ENCODE data around the gene RAD9A. TPM values are rescaled to one million over a fixed set of nuclear protein-coding genes. Genes with fewer than 3 reads are reported as not detected.
"Not testable (repeated sequence)": the region's sequence is repeated elsewhere in the genome, so short reads cannot be mapped to it uniquely, and the experiment has no call there.

The RAD9A gene
- total RNA-seq, 2 experiments from 2014 or later: 28.8 to 30.0 TPM

GRCh38 chr11:67398661-67399563 is 7.1 kb downstream of the RAD9A start:
- H3K4me1 Mint-ChIP-seq: peaks cover 47% of the 10 kb centered on the region
- peak overlapping the region; percentile 33 for H3K4me3 Mint-ChIP-seq
- no peaks in the 10 kb centered on the region for H3K9me3 Mint-ChIP-seq (ENCODE audit: low read depth)

GRCh38 chr11:67400251-67400941 is 8.6 kb downstream of the RAD9A start:
- H3K4me3 Mint-ChIP-seq: peak overlapping the region; percentile 82
- DNase-seq (peak; percentile 37), ATAC-seq (no peak)
- no peaks in the 10 kb centered on the region for H3K27me3 Mint-ChIP-seq
- no peaks in the 10 kb centered on the region for H3K9me3 Mint-ChIP-seq (ENCODE audit: low read depth)
- peaks cover 45% of the 10 kb centered on the region for H3K36me3 Mint-ChIP-seq (ENCODE audit: low read depth)
- POLR2A ChIA-PET: interaction anchor here (1.5 to 1.8 kb wide), 3 partner anchors 9 to 105 kb away, joined by 3 to 9 read pairs (median 4); partner anchors contain the start of genes PITPNM1, PTPRCAP and RAD9A
- peaks cover 47% of the 10 kb centered on the region for H3K4me1 Mint-ChIP-seq
- peak overlapping the region; percentile 87 for H3K27ac Mint-ChIP-seq
- intact Hi-C loops (cut with DNase I, micrococcal nuclease): loop anchor here (5.0 to 10.0 kb wide), 4 partner anchors 87 to 724 kb away; partner anchors contain the start of genes CHKA (in 1 of the 2) and KDM2A (in 1 of the 2)
- CTCF ChIA-PET: interaction anchor here (0.8 to 5.2 kb wide), 12 partner anchors 12 to 250 kb away, joined by 3 to 34 read pairs (median 6); partner anchors contain the start of genes ACY3 and NUDT8

More at GRCh38 chr11:67398661-67399563, 7.1 kb downstream of the RAD9A start:
- H3K36me3 Mint-ChIP-seq (ENCODE audit: low read depth): peaks cover 35% of the 10 kb centered on the region
- no peak for ATAC-seq
- intact Hi-C loops (cut with DNase I, micrococcal nuclease): no loop called here
- ChIA-PET CTCF (interaction anchor here (0.9 to 1.4 kb wide), 3 partner anchors 9 to 42 kb away, joined by 4 to 5 read pairs (median 5); no protein-coding TSS in a partner anchor), POLR2A (no interaction called here)
- H3K27ac Mint-ChIP-seq: no peak overlapping the region
- no peaks in the 10 kb centered on the region for H3K27me3 Mint-ChIP-seq
- DNase-seq: no peak

GRCh38 chr11:67400942-67401494 is 9.2 kb downstream of the RAD9A start:
- no peaks in the 10 kb centered on the region for H3K9me3 Mint-ChIP-seq (ENCODE audit: low read depth)
- H3K4me3 Mint-ChIP-seq: peak overlapping the region; percentile 82
- H3K36me3 Mint-ChIP-seq (ENCODE audit: low read depth): peaks cover 49% of the 10 kb centered on the region
- H3K27me3 Mint-ChIP-seq: no peaks in the 10 kb centered on the region
- CTCF ChIA-PET: interaction anchor here (0.8 to 5.2 kb wide), 21 partner anchors 9 to 250 kb away, joined by 3 to 34 read pairs (median 6); partner anchors contain the start of genes ACY3, NUDT8, POLD4 and PTPRCAP
- peaks cover 49% of the 10 kb centered on the region for H3K4me1 Mint-ChIP-seq
- no peak for ATAC-seq
- DNase-seq: no peak
- H3K27ac Mint-ChIP-seq: peak overlapping the region; percentile 87
- intact Hi-C loops (cut with DNase I, micrococcal nuclease): loop anchor here (1.0 to 10.0 kb wide), 13 partner anchors 10 to 724 kb away; partner anchors contain the start of genes TMEM134 (in 2 of the 2), AIP (in 1 of the 2), CHKA (in 1 of the 2) and KDM2A (in 1 of the 2)
- POLR2A ChIA-PET: interaction anchor here (0.7 to 1.8 kb wide), 7 partner anchors 9 to 161 kb away, joined by 3 to 9 read pairs (median 4); partner anchors contain the start of genes PITPNM1, PTPRCAP and RAD9A

- POLR2A ChIA-PET: interaction anchor here (0.7 to 1.8 kb wide), 9 partner anchors 10 to 161 kb away, joined by 3 to 9 read pairs (median 4); partner anchors contain the start of genes PITPNM1, PTPRCAP and RAD9A
- peaks cover 52% of the 10 kb centered on the region for H3K4me1 Mint-ChIP-seq
Observed at GRCh38 chr11:67401495-67402191, 9.9 kb downstream of the RAD9A start, which contains the start of gene PPP1CA. Gene PPP1CA, minus strand, starts transcription at chr11:67401858. Its CDS starts 76 bp downstream, at chr11:67401782.

GRCh38 chr11:67402192-67402839 is 10.5 kb downstream of the RAD9A start:
- not testable (repeated sequence) for ATAC-seq; H3K27me3 Mint-ChIP-seq; H3K9me3 Mint-ChIP-seq (ENCODE audit: low read depth)
- DNase-seq: peak; percentile 25
- intact Hi-C loops (cut with DNase I, micrococcal nuclease): loop anchor here (1.0 to 10.0 kb wide), 8 partner anchors 11 to 722 kb away; partner anchors contain the start of genes ANKRD13D (in 1 of the 2), CHKA (in 1 of the 2), KDM2A (in 1 of the 2) and RAD9A (in 1 of the 2)
- Mint-ChIP-seq H3K36me3 (ENCODE audit: low read depth) (peaks cover 55% of the 10 kb centered on the region), H3K4me3 (peak overlapping the region; percentile 82), H3K4me1 (peaks cover 54% of the 10 kb centered on the region), H3K27ac (peak overlapping the region; percentile 81)
- POLR2A ChIA-PET: interaction anchor here (0.7 to 1.8 kb wide), 10 partner anchors 10 to 162 kb away, joined by 3 to 9 read pairs (median 4); partner anchors contain the start of genes PITPNM1, PTPRCAP and RAD9A
- CTCF ChIA-PET: interaction anchor here (1.0 to 5.2 kb wide), 19 partner anchors 10 to 213 kb away, joined by 3 to 34 read pairs (median 6); partner anchors contain the start of genes POLD4, PTPRCAP and RPS6KB2

More at GRCh38 chr11:67401495-67402191, 9.9 kb downstream of the RAD9A start, which contains the start of gene PPP1CA:
- H3K27me3 Mint-ChIP-seq: no peaks in the 10 kb centered on the region
- H3K36me3 Mint-ChIP-seq (ENCODE audit: low read depth): peaks cover 52% of the 10 kb centered on the region
- DNase-seq (peak; percentile 97), ATAC-seq (peak; percentile 67)
- CTCF ChIA-PET: interaction anchor here (0.8 to 5.2 kb wide), 23 partner anchors 10 to 249 kb away, joined by 3 to 34 read pairs (median 4); partner anchors contain the start of genes ACY3, NUDT8, POLD4 and PTPRCAP
- peak within 1 kb of the TSS; percentile 82 for H3K4me3 Mint-ChIP-seq
- intact Hi-C loops (cut with DNase I, micrococcal nuclease): loop anchor here (1.0 to 10.0 kb wide), 16 partner anchors 10 to 723 kb away; partner anchors contain the start of genes RAD9A (in 2 of the 2), TMEM134 (in 2 of the 2), AIP (in 1 of the 2) and ANKRD13D (in 1 of the 2)
- no peaks in the 10 kb centered on the region for H3K9me3 Mint-ChIP-seq (ENCODE audit: low read depth)
- peak within 1 kb of the TSS; percentile 87 for H3K27ac Mint-ChIP-seq

- intact Hi-C loops (cut with DNase I, micrococcal nuclease): loop anchor here (1.0 to 10.0 kb wide), 8 partner anchors 18 to 722 kb away; partner anchors contain the start of genes CHKA (in 1 of the 2), KDM2A (in 1 of the 2) and NDUFV1 (in 1 of the 2)
- H3K27me3 Mint-ChIP-seq; ATAC-seq; H3K9me3 Mint-ChIP-seq (ENCODE audit: low read depth): not testable (repeated sequence)
- POLR2A ChIA-PET: interaction anchor here (0.7 to 2.5 kb wide), 3 partner anchors 9 to 16 kb away, joined by 3 to 14 read pairs (median 3); no protein-coding TSS in a partner anchor
- H3K27ac Mint-ChIP-seq: peak overlapping the region; percentile 87
- H3K4me1 Mint-ChIP-seq: peaks cover 55% of the 10 kb centered on the region
- CTCF ChIA-PET: interaction anchor here (1.0 to 5.2 kb wide), 8 partner anchors 10 to 103 kb away, joined by 3 to 34 read pairs (median 6); partner anchors contain the start of genes PITPNM1, RAD9A and RPS6KB2
- H3K4me3 Mint-ChIP-seq: peak overlapping the region; percentile 85
- peak; percentile 28 for DNase-seq
- peaks cover 54% of the 10 kb centered on the region for H3K36me3 Mint-ChIP-seq (ENCODE audit: low read depth)
Observed at GRCh38 chr11:67403085-67403484, 11.3 kb downstream of the RAD9A start.

GRCh38 chr11:67404515-67405195 is 12.9 kb downstream of the RAD9A start:
- Mint-ChIP-seq H3K36me3 (ENCODE audit: low read depth) (peaks cover 49% of the 10 kb centered on the region), H3K9me3 (ENCODE audit: low read depth) (no peaks in the 10 kb centered on the region), H3K4me1 (peaks cover 58% of the 10 kb centered on the region), H3K27me3 (no peaks in the 10 kb centered on the region), H3K4me3 (peak overlapping the region; percentile 85), H3K27ac (peak overlapping the region; percentile 87)
- intact Hi-C loops (cut with DNase I, micrococcal nuclease): loop anchor here (5.0 to 10.0 kb wide), 4 partner anchors 83 to 720 kb away; partner anchors contain the start of genes CHKA (in 1 of the 2) and KDM2A (in 1 of the 2)
- DNase-seq: peak; percentile 78
- peak; percentile 1 for ATAC-seq
- ChIA-PET CTCF (interaction anchor here (1.0 to 5.2 kb wide), 11 partner anchors 9 to 164 kb away, joined by 3 to 34 read pairs (median 5); partner anchors contain the start of genes PITPNM1, POLD4 and RAD9A), POLR2A (interaction anchor here (0.6 to 2.5 kb wide), 5 partner anchors 9 to 63 kb away, joined by 3 to 14 read pairs (median 4); partner anchors contain the start of gene RAD9A)

GRCh38 chr11:67405196-67405567 is 13.4 kb downstream of the RAD9A start:
- Mint-ChIP-seq H3K4me3 (peak overlapping the region; percentile 85), H3K27ac (peak overlapping the region; percentile 87), H3K36me3 (ENCODE audit: low read depth) (peaks cover 50% of the 10 kb centered on the region), H3K27me3 (no peaks in the 10 kb centered on the region), H3K9me3 (ENCODE audit: low read depth) (no peaks in the 10 kb centered on the region), H3K4me1 (peaks cover 58% of the 10 kb centered on the region)
- DNase-seq (peak; percentile 57), ATAC-seq (no peak)
- intact Hi-C loops (cut with DNase I, micrococcal nuclease): loop anchor here in 1 of 2 experiments (10.0 kb wide), 1 partner anchor 720 kb away; the partner anchor contains the start of gene CHKA
- ChIA-PET CTCF (interaction anchor here (1.0 to 5.2 kb wide), 6 partner anchors 9 to 164 kb away, joined by 3 to 34 read pairs (median 4); partner anchors contain the start of gene POLD4), POLR2A (interaction anchor here (0.6 to 2.5 kb wide), 3 partner anchors 8 to 14 kb away, joined by 4 to 14 read pairs (median 6); partner anchors contain the start of gene RAD9A)
